GM21447 (cell line): ENCODE data around the gene TENT5C.

ENCODE experiments used
- ATAC-seq: cut with Tn5 transposase; IDR thresholded peaks from one replicate; pipeline ENCODE4 v1.9.1; 2021; ENCODE audit not compliant: unreplicated experiment

The TENT5C gene

GRCh38 chr1:117590273-117590925, 15.4 kb upstream of the TENT5C start:
- ATAC-seq: no peak

GRCh38 chr1:117591252-117591651, 14.6 kb upstream of the TENT5C start:
- ATAC-seq: no peak

GRCh38 chr1:117592155-117592554, 13.7 kb upstream of the TENT5C start:
- no peak for ATAC-seq

- ATAC-seq: no peak
Measured at GRCh38 chr1:117594261-117594990, 11.4 kb upstream of the TENT5C start.

GRCh38 chr1:117596023-117596720, 9.7 kb upstream of the TENT5C start:
- no peak for ATAC-seq

GRCh38 chr1:117598489-117598888, 7.4 kb upstream of the TENT5C start:
- no peak for ATAC-seq

- no peak for ATAC-seq
Measured at GRCh38 chr1:117599286-117600221, 6.3 kb upstream of the TENT5C start.

GRCh38 chr1:117600325-117600943, 5.4 kb upstream of the TENT5C start:
- ATAC-seq: no peak

- no peak for ATAC-seq
Measured at GRCh38 chr1:117600966-117601365, 4.9 kb upstream of the TENT5C start.

GRCh38 chr1:117602862-117603261, 3.0 kb upstream of the TENT5C start:
- ATAC-seq: no peak

- peak; percentile 25 for ATAC-seq
Measured at GRCh38 chr1:117605164-117605773, 579 bp upstream of the TENT5C start.

GRCh38 chr1:117606649-117607430, 992 bp downstream of the TENT5C start:
- ATAC-seq: peak; percentile 23

GRCh38 chr1:117607471-117607870, 1.6 kb downstream of the TENT5C start:
- ATAC-seq: no peak

GRCh38 chr1:117608115-117608615, 2.3 kb downstream of the TENT5C start:
- no peak for ATAC-seq

GRCh38 chr1:117608758-117609157, 2.9 kb downstream of the TENT5C start:
- ATAC-seq: no peak

GRCh38 chr1:117609471-117609911, 3.6 kb downstream of the TENT5C start:
- ATAC-seq: no peak

- ATAC-seq: no peak
Measured at GRCh38 chr1:117610036-117610435, 4.2 kb downstream of the TENT5C start.

GRCh38 chr1:117611121-117611601, 5.3 kb downstream of the TENT5C start:
- ATAC-seq: no peak
